ENCODE measurements around the gene XPO1.
"Not testable (repeated sequence)": the region's sequence is repeated elsewhere in the genome, so short reads cannot be mapped to it uniquely, and the experiment has no call there.

The XPO1 gene

GRCh38 chr2:61448229-61448628 is 89.9 kb downstream of the XPO1 start:
- no peaks in the 10 kb centered on the region for H3K4me1 Mint-ChIP-seq
- H3K27ac Mint-ChIP-seq, result no peak overlapping the region
- H3K9me3 Mint-ChIP-seq, result peaks cover 74% of the 10 kb centered on the region
- no peak overlapping the region for H3K4me3 Mint-ChIP-seq
- no peak for TF ChIP-seq CTCF (IDR thresholded peaks at IDR 0.05)
- no peak for DNase-seq
- H3K36me3 Mint-ChIP-seq (ENCODE audit: low read depth), result peaks cover 85% of the 10 kb centered on the region
- H3K27me3 Mint-ChIP-seq (ENCODE audit: low read depth, poor library complexity), result peaks cover 2% of the 10 kb centered on the region

GRCh38 chr2:61446971-61447370 is 91.2 kb downstream of the XPO1 start:
- H3K9me3 Mint-ChIP-seq, result peaks cover 73% of the 10 kb centered on the region
- not testable (repeated sequence) for DNase-seq; H3K4me1 Mint-ChIP-seq; H3K27ac Mint-ChIP-seq; H3K27me3 Mint-ChIP-seq (ENCODE audit: low read depth, poor library complexity); H3K4me3 Mint-ChIP-seq
- peaks cover 90% of the 10 kb centered on the region for H3K36me3 Mint-ChIP-seq (ENCODE audit: low read depth)

- no peak overlapping the region for H3K27ac Mint-ChIP-seq
- no peaks in the 10 kb centered on the region for H3K27me3 Mint-ChIP-seq (ENCODE audit: low read depth, poor library complexity)
- H3K36me3 Mint-ChIP-seq (ENCODE audit: low read depth), result peaks cover 75% of the 10 kb centered on the region
- H3K4me3 Mint-ChIP-seq, result no peak overlapping the region
- H3K4me1 Mint-ChIP-seq, result peaks cover 14% of the 10 kb centered on the region
- TF ChIP-seq CTCF (IDR thresholded peaks at IDR 0.05), result no peak
- peaks cover 53% of the 10 kb centered on the region for H3K9me3 Mint-ChIP-seq
- no peak for DNase-seq
Observed at GRCh38 chr2:61443342-61444041, 94.7 kb downstream of the XPO1 start.

- Mint-ChIP-seq H3K27me3 (ENCODE audit: low read depth, poor library complexity) (no peaks in the 10 kb centered on the region), H3K9me3 (peaks cover 62% of the 10 kb centered on the region), H3K36me3 (ENCODE audit: low read depth) (peaks cover 75% of the 10 kb centered on the region), H3K4me3 (no peak overlapping the region), H3K27ac (no peak overlapping the region), H3K4me1 (peaks cover 14% of the 10 kb centered on the region)
- DNase-seq, result no peak
- TF ChIP-seq CTCF (IDR thresholded peaks at IDR 0.05), result no peak
Observed at GRCh38 chr2:61439241-61440002, 98.7 kb downstream of the XPO1 start.

GRCh38 chr2:61438670-61439069 is 99.5 kb downstream of the XPO1 start:
- peaks cover 69% of the 10 kb centered on the region for H3K36me3 Mint-ChIP-seq (ENCODE audit: low read depth)
- H3K4me3 Mint-ChIP-seq, result no peak overlapping the region
- H3K9me3 Mint-ChIP-seq, result peaks cover 55% of the 10 kb centered on the region
- H3K4me1 Mint-ChIP-seq, result peaks cover 18% of the 10 kb centered on the region
- TF ChIP-seq CTCF (IDR thresholded peaks at IDR 0.05), result no peak
- no peak for DNase-seq
- no peaks in the 10 kb centered on the region for H3K27me3 Mint-ChIP-seq (ENCODE audit: low read depth, poor library complexity)
- no peak overlapping the region for H3K27ac Mint-ChIP-seq

- Mint-ChIP-seq H3K4me1 (peaks cover 21% of the 10 kb centered on the region), H3K27me3 (ENCODE audit: low read depth, poor library complexity) (no peaks in the 10 kb centered on the region), H3K27ac (no peak overlapping the region), H3K9me3 (peaks cover 45% of the 10 kb centered on the region), H3K36me3 (ENCODE audit: low read depth) (peaks cover 59% of the 10 kb centered on the region), H3K4me3 (no peak overlapping the region)
- DNase-seq, result no peak
- TF ChIP-seq CTCF (IDR thresholded peaks at IDR 0.05), result no peak
Observed at GRCh38 chr2:61437170-61437569, 101.0 kb downstream of the XPO1 start.

All from nephron progenitor cell (in vitro differentiated cells).